ENCODE results near the gene ACIN1. TPM values are rescaled to one million over a fixed set of nuclear protein-coding genes. Genes with fewer than 3 reads are reported as not detected.
"Not testable (repeated sequence)": the region's sequence is repeated elsewhere in the genome, so short reads cannot be mapped to it uniquely, and the experiment has no call there.

Gene ACIN1
- total RNA-seq, 2 experiments from 2014 or later = 160 to 215 TPM

GRCh38 chr14:23114669-23115038 is 19.7 kb upstream of the ACIN1 start:
- no peak for ATAC-seq
- Mint-ChIP-seq H3K4me1 (peaks cover 36% of the 10 kb centered on the region), H3K36me3 (ENCODE audit: low read depth) (no peaks in the 10 kb centered on the region), H3K27me3 (no peaks in the 10 kb centered on the region), H3K4me3 (no peak overlapping the region), H3K9me3 (ENCODE audit: low read depth) (no peaks in the 10 kb centered on the region), H3K27ac (no peak overlapping the region)
- intact Hi-C loops (cut with DNase I, micrococcal nuclease) = no loop called here
- ChIA-PET CTCF (interaction anchor here (0.6 to 1.5 kb wide), 6 partner anchors 9 to 72 kb away, joined by 3 to 5 read pairs (median 3); no protein-coding TSS in a partner anchor), POLR2A (no interaction called here)
- no peak for DNase-seq

- no peak overlapping the region for H3K27ac Mint-ChIP-seq
- intact Hi-C loops (cut with DNase I, micrococcal nuclease) = no loop called here
Measured at GRCh38 chr14:23114120-23114458, 19.2 kb upstream of the ACIN1 start.

GRCh38 chr14:23113431-23114119 is 18.6 kb upstream of the ACIN1 start:
- CTCF ChIA-PET = interaction anchor here (0.6 to 1.8 kb wide), 7 partner anchors 12 to 127 kb away, joined by 3 to 12 read pairs (median 4); no protein-coding TSS in a partner anchor
- no peak for DNase-seq
- no peaks in the 10 kb centered on the region for H3K36me3 Mint-ChIP-seq (ENCODE audit: low read depth)
- H3K4me1 Mint-ChIP-seq = peaks cover 27% of the 10 kb centered on the region
- no peak overlapping the region for H3K4me3 Mint-ChIP-seq
- intact Hi-C loops (cut with DNase I, micrococcal nuclease) = no loop called here
- H3K27ac Mint-ChIP-seq = no peak overlapping the region
- POLR2A ChIA-PET = no interaction called here
- H3K27me3 Mint-ChIP-seq = no peaks in the 10 kb centered on the region
- H3K9me3 Mint-ChIP-seq (ENCODE audit: low read depth) = no peaks in the 10 kb centered on the region
- ATAC-seq = no peak

More at GRCh38 chr14:23114120-23114458, 19.2 kb upstream of the ACIN1 start:
- H3K27me3 Mint-ChIP-seq = no peaks in the 10 kb centered on the region
- no peak for DNase-seq
- H3K36me3 Mint-ChIP-seq (ENCODE audit: low read depth) = no peaks in the 10 kb centered on the region
- no peak for ATAC-seq
- no peaks in the 10 kb centered on the region for H3K9me3 Mint-ChIP-seq (ENCODE audit: low read depth)
- POLR2A ChIA-PET = no interaction called here
- peaks cover 31% of the 10 kb centered on the region for H3K4me1 Mint-ChIP-seq
- CTCF ChIA-PET = interaction anchor here (0.6 to 1.5 kb wide), 5 partner anchors 9 to 73 kb away, joined by 3 to 5 read pairs (median 3); no protein-coding TSS in a partner anchor
- no peak overlapping the region for H3K4me3 Mint-ChIP-seq

GRCh38 chr14:23112359-23113178 is 17.6 kb upstream of the ACIN1 start:
- ATAC-seq = no peak
- no peak for DNase-seq

GRCh38 chr14:23110579-23111365 is 15.8 kb upstream of the ACIN1 start:
- ChIA-PET POLR2A (interaction anchor here (0.7 kb wide), 1 partner anchor 16 kb away, joined by 3 read pairs; the partner anchor contains the start of genes ACIN1 and C14orf119), CTCF (interaction anchor here (0.7 to 4.2 kb wide), 11 partner anchors 10 to 509 kb away, joined by 3 to 35 read pairs (median 5); no protein-coding TSS in a partner anchor)
- DNase-seq (no peak), ATAC-seq (no peak)
- Mint-ChIP-seq H3K4me3 (no peak overlapping the region), H3K9me3 (ENCODE audit: low read depth) (no peaks in the 10 kb centered on the region), H3K27me3 (no peaks in the 10 kb centered on the region), H3K4me1 (peaks cover 9% of the 10 kb centered on the region), H3K36me3 (ENCODE audit: low read depth) (no peaks in the 10 kb centered on the region), H3K27ac (no peak overlapping the region)
- intact Hi-C loops (cut with DNase I, micrococcal nuclease) = no loop called here

More at GRCh38 chr14:23112359-23113178, 17.6 kb upstream of the ACIN1 start:
- Mint-ChIP-seq H3K27me3 (no peaks in the 10 kb centered on the region), H3K9me3 (ENCODE audit: low read depth) (no peaks in the 10 kb centered on the region), H3K27ac (no peak overlapping the region), H3K4me1 (peaks cover 18% of the 10 kb centered on the region), H3K36me3 (ENCODE audit: low read depth) (no peaks in the 10 kb centered on the region), H3K4me3 (no peak overlapping the region)
- intact Hi-C loops (cut with DNase I, micrococcal nuclease) = no loop called here
- CTCF ChIA-PET = interaction anchor here (0.6 to 4.2 kb wide), 13 partner anchors 8 to 1155 kb away, joined by 3 to 30 read pairs (median 4); no protein-coding TSS in a partner anchor
- POLR2A ChIA-PET = no interaction called here

DNA sequence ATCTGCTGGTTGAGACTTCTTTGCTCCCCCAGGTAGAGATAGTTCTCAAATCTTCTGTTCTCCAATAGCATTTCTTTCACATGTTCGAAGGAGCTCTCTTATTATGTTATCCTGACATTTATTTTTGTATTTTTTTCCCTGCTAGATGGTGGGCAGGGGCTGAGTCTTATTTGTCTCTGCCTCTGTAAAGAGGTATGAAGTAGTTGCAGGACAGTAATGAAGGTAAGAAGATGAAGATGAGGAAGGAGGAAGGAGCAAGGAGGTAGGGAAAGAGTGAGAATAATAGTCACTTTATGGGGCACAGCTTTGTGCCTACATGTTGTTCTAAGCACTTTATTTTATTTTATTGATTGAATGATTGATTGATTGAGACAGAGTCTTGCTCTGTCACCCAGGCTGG is 14.8 kb upstream of the ACIN1 start:
- no peaks in the 10 kb centered on the region for H3K36me3 Mint-ChIP-seq (ENCODE audit: low read depth)
- peaks cover 4% of the 10 kb centered on the region for H3K4me1 Mint-ChIP-seq
- ChIA-PET POLR2A (no interaction called here), CTCF (interaction anchor here (0.6 to 4.2 kb wide), 14 partner anchors 11 to 1953 kb away, joined by 3 to 35 read pairs (median 5); no protein-coding TSS in a partner anchor)
- H3K27me3 Mint-ChIP-seq = no peaks in the 10 kb centered on the region
- no peak overlapping the region for H3K27ac Mint-ChIP-seq
- H3K4me3 Mint-ChIP-seq = no peak overlapping the region
- no peaks in the 10 kb centered on the region for H3K9me3 Mint-ChIP-seq (ENCODE audit: low read depth)
- no peak for ATAC-seq
- no peak for DNase-seq
- intact Hi-C loops (cut with DNase I, micrococcal nuclease) = loop anchor here (1.0 kb wide), 3 partner anchors 32 to 41 kb away; no protein-coding TSS in a partner anchor

DNA sequence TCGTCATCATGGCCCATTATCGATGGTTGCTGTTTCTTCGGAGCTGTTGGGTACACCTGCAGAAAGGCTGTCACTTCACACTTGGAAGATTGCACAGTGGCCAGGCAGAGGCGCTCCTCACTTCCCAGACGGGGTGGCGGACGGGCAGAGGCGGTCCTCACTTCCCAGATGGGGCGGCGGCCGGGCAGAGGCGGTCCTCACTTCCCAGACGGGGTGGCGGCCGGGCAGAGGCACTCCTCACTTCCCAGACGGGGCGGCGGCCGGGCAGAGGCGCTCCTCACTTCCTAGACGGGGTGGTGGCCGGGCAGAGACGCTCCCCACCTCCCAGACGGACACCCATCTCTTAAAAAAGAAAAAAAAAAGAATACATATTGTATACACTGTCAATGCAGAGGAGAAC is 13.2 kb upstream of the ACIN1 start:
- ATAC-seq; H3K4me1 Mint-ChIP-seq; H3K36me3 Mint-ChIP-seq (ENCODE audit: low read depth); H3K9me3 Mint-ChIP-seq (ENCODE audit: low read depth); intact Hi-C loops (cut with DNase I, micrococcal nuclease); DNase-seq; POLR2A ChIA-PET; H3K27ac Mint-ChIP-seq; H3K27me3 Mint-ChIP-seq; H3K4me3 Mint-ChIP-seq: not testable (repeated sequence)
- CTCF ChIA-PET = interaction anchor here (1.0 to 3.7 kb wide), 7 partner anchors 13 to 164 kb away, joined by 3 to 35 read pairs (median 5); partner anchors contain the start of genes ACIN1 and C14orf119

- H3K9me3 Mint-ChIP-seq (ENCODE audit: low read depth); POLR2A ChIA-PET; H3K36me3 Mint-ChIP-seq (ENCODE audit: low read depth); intact Hi-C loops (cut with DNase I, micrococcal nuclease); H3K27ac Mint-ChIP-seq; CTCF ChIA-PET; H3K27me3 Mint-ChIP-seq; ATAC-seq; DNase-seq; H3K4me3 Mint-ChIP-seq; H3K4me1 Mint-ChIP-seq: not testable (repeated sequence)
Measured at GRCh38 chr14:23107620-23108019, 12.7 kb upstream of the ACIN1 start.

- intact Hi-C loops (cut with DNase I, micrococcal nuclease) = no loop called here
- POLR2A ChIA-PET = no interaction called here
- no peak for ATAC-seq
- H3K36me3 Mint-ChIP-seq (ENCODE audit: low read depth) = no peaks in the 10 kb centered on the region
- no peaks in the 10 kb centered on the region for H3K27me3 Mint-ChIP-seq
- CTCF ChIA-PET = interaction anchor here (0.6 to 1.4 kb wide), 2 partner anchors 38 to 48 kb away, joined by 4 read pairs; no protein-coding TSS in a partner anchor
- H3K4me1 Mint-ChIP-seq = no peaks in the 10 kb centered on the region
- H3K27ac Mint-ChIP-seq = no peak overlapping the region
- no peaks in the 10 kb centered on the region for H3K9me3 Mint-ChIP-seq (ENCODE audit: low read depth)
- DNase-seq = no peak
- no peak overlapping the region for H3K4me3 Mint-ChIP-seq
Measured at GRCh38 chr14:23106747-23107045, 11.8 kb upstream of the ACIN1 start.

GRCh38 chr14:23105348-23105824 is 10.4 kb upstream of the ACIN1 start:
- no peak for ATAC-seq
- Mint-ChIP-seq H3K4me1 (no peaks in the 10 kb centered on the region), H3K36me3 (ENCODE audit: low read depth) (no peaks in the 10 kb centered on the region), H3K9me3 (ENCODE audit: low read depth) (no peaks in the 10 kb centered on the region), H3K27me3 (no peaks in the 10 kb centered on the region), H3K4me3 (no peak overlapping the region), H3K27ac (no peak overlapping the region)
- POLR2A ChIA-PET = no interaction called here
- no peak for DNase-seq
- intact Hi-C loops (cut with DNase I, micrococcal nuclease) = no loop called here
- CTCF ChIA-PET = interaction anchor here (1.2 kb wide), 1 partner anchor 10 kb away, joined by 4 read pairs; the partner anchor contains the start of gene C14orf119

Measured in activated CD4-positive, alpha-beta T cell treated with anti-CD3 and anti-CD28 coated beads for 36 hours (primary cell).